Neural crest cell (in vitro differentiated cells): ENCODE measurements around the gene LRAT. TPM values are rescaled to one million over a fixed set of nuclear protein-coding genes. Genes with fewer than 3 reads are reported as not detected.
A peak's percentile ranks its signal among the peaks of the same experiment; 100 is the strongest.

Experiments used
- DNase-seq: peaks from one replicate; pipeline ENCODE4 v3.0.0; 2021; ENCODE audit warnings: low read depth, mixed read lengths, low spot score
- H3K27ac Mint-ChIP-seq: one replicate; pipeline ENCODE4 v1.8.0; 2021; ENCODE audit warnings: mild to moderate bottlenecking, mixed read lengths; ENCODE audit not compliant: unreplicated experiment
- H3K27me3 Mint-ChIP-seq: 2 replicates; pipeline ENCODE4 v1.8.0; 2021; ENCODE audit warnings: low read depth, mild to moderate bottlenecking, mixed read lengths
- H3K36me3 Mint-ChIP-seq: 2 replicates; pipeline ENCODE4 v1.8.0; 2021; ENCODE audit warnings: low read depth, mild to moderate bottlenecking, mixed read lengths
- H3K4me1 Mint-ChIP-seq: 2 replicates; pipeline ENCODE4 v1.8.0; 2021; ENCODE audit warnings: mixed read lengths
- H3K4me3 Mint-ChIP-seq: one replicate; pipeline ENCODE4 v1.8.0; 2021; ENCODE audit warnings: mild to moderate bottlenecking, mixed read lengths
- H3K9me3 Mint-ChIP-seq: 2 replicates; pipeline ENCODE4 v1.8.0; 2021; ENCODE audit warnings: mixed read lengths
- CTCF ChIP-seq: fragments of 200-600 bp; sonication (generic); conservative IDR thresholded peaks from 2 replicates; pipeline ENCODE4 v1.5.0; 2021; ENCODE audit warnings: antibody characterized with exemption, mild to moderate bottlenecking
- total RNA-seq: library from RNA; stranded (reverse); gene quantifications from 2 replicates; pipeline ENCODE4 v1.2.1, GENCODE V29; 2021

LRAT gene
- total RNA-seq, 1 donor from 2014 or later = 0.09 TPM

DNA sequence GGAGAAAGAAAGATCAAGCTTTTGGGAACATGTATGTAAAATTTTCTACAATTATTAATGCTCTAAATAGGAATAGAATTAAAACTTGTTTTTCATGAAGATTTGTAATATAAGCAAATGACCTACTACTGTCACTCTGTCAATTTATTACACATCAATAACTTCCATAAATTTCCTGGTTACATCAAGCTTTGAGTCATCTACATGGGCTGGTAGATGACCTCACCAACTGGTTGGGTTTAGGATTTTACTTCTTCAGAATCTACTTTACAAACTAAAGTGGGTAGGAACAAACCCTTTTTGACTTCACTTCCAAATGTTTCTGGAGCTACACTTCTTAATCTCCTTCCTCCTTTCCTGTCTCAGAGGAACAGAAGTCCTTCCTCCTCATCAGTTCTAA, 12.0 kb upstream of the LRAT start:
- H3K9me3 Mint-ChIP-seq = no peaks in the 10 kb centered on the region
- no peak overlapping the region for H3K4me3 Mint-ChIP-seq
- H3K4me1 Mint-ChIP-seq = peaks cover 10% of the 10 kb centered on the region
- H3K27ac Mint-ChIP-seq = no peak overlapping the region
- H3K36me3 Mint-ChIP-seq = no peaks in the 10 kb centered on the region
- no peak for DNase-seq
- peaks cover 48% of the 10 kb centered on the region for H3K27me3 Mint-ChIP-seq
- no peak for TF ChIP-seq CTCF

GRCh38 chr4:154732669-154733068, 11.1 kb upstream of the LRAT start:
- Mint-ChIP-seq H3K9me3 (no peaks in the 10 kb centered on the region), H3K4me3 (no peak overlapping the region), H3K36me3 (no peaks in the 10 kb centered on the region), H3K4me1 (peaks cover 3% of the 10 kb centered on the region), H3K27ac (no peak overlapping the region), H3K27me3 (peaks cover 42% of the 10 kb centered on the region)
- DNase-seq = no peak
- TF ChIP-seq CTCF = no peak

- TF ChIP-seq CTCF = no peak
- DNase-seq = no peak
- Mint-ChIP-seq H3K4me3 (no peak overlapping the region), H3K27ac (no peak overlapping the region), H3K36me3 (no peaks in the 10 kb centered on the region), H3K9me3 (no peaks in the 10 kb centered on the region), H3K4me1 (peaks cover 10% of the 10 kb centered on the region), H3K27me3 (peaks cover 60% of the 10 kb centered on the region)
Measured at GRCh38 chr4:154736770-154737169, 7.0 kb upstream of the LRAT start.

DNA sequence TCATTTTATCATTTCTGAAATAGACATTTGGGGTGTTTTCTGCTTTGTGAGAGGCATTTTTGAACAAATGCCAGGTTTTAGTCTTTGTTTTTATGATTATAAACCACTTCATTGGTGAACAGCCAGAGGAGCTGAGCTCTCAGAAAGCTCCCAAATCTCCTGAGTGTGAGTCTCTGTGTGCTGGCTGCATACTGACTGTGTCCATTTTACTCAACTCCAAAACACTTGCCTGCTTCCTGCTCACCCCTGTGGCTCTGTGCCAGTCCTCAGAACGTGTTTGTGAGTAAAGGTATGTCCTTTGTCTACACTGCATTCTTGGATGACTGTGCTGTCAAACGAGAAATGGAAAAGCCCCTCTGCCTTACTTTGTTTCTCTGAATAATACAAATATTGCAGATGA, 5.4 kb upstream of the LRAT start:
- peaks cover 68% of the 10 kb centered on the region for H3K27me3 Mint-ChIP-seq
- peaks cover 19% of the 10 kb centered on the region for H3K4me1 Mint-ChIP-seq
- H3K4me3 Mint-ChIP-seq = no peak overlapping the region
- H3K36me3 Mint-ChIP-seq = no peaks in the 10 kb centered on the region
- no peaks in the 10 kb centered on the region for H3K9me3 Mint-ChIP-seq
- no peak for DNase-seq
- TF ChIP-seq CTCF = no peak
- H3K27ac Mint-ChIP-seq = no peak overlapping the region

GRCh38 chr4:154739111-154739510, 4.7 kb upstream of the LRAT start:
- Mint-ChIP-seq H3K4me3 (no peak overlapping the region), H3K36me3 (no peaks in the 10 kb centered on the region), H3K27me3 (peaks cover 71% of the 10 kb centered on the region), H3K27ac (no peak overlapping the region), H3K9me3 (no peaks in the 10 kb centered on the region), H3K4me1 (peaks cover 21% of the 10 kb centered on the region)
- no peak for DNase-seq
- no peak for TF ChIP-seq CTCF

GRCh38 chr4:154740462-154740861, 3.3 kb upstream of the LRAT start:
- peaks cover 25% of the 10 kb centered on the region for H3K4me1 Mint-ChIP-seq
- no peaks in the 10 kb centered on the region for H3K36me3 Mint-ChIP-seq
- H3K27me3 Mint-ChIP-seq = peaks cover 81% of the 10 kb centered on the region

More at GRCh38 chr4:154740462-154740861, 3.3 kb upstream of the LRAT start:
- no peak for TF ChIP-seq CTCF
- DNase-seq = no peak
- Mint-ChIP-seq H3K4me3 (peak overlapping the region; percentile 61), H3K27ac (no peak overlapping the region), H3K9me3 (no peaks in the 10 kb centered on the region)
